GM18858 (cell line): ENCODE data around the gene CGREF1.
"Not testable (repeated sequence)": the region's sequence is repeated elsewhere in the genome, so short reads cannot be mapped to it uniquely, and the experiment has no call there.

Experiments used
- ATAC-seq: cut with Tn5 transposase; IDR thresholded peaks from one replicate; pipeline ENCODE4 v1.9.1; 2021; ENCODE audit not compliant: unreplicated experiment

CGREF1 gene

DNA sequence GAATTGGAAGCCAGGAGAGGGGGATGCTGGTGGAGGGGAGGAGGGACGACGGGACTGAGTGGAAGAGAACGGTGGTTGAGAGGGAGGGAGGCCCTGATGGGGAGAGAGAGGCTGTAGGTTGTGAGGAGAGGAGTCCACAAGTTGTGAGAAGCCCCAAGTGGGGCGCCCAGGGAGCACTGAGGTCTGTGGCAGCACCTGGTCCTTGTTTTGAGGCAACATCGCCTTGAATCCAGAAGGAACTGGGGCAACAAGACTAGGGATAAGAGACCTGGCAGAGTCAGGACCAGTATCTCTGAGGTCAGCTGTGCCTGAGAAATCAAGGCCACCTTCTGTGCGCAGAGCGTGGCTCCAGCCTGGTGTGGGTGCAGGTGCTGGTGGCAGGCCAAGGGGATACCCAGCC is 19.2 kb upstream of the CGREF1 start:
- no peak for ATAC-seq

DNA sequence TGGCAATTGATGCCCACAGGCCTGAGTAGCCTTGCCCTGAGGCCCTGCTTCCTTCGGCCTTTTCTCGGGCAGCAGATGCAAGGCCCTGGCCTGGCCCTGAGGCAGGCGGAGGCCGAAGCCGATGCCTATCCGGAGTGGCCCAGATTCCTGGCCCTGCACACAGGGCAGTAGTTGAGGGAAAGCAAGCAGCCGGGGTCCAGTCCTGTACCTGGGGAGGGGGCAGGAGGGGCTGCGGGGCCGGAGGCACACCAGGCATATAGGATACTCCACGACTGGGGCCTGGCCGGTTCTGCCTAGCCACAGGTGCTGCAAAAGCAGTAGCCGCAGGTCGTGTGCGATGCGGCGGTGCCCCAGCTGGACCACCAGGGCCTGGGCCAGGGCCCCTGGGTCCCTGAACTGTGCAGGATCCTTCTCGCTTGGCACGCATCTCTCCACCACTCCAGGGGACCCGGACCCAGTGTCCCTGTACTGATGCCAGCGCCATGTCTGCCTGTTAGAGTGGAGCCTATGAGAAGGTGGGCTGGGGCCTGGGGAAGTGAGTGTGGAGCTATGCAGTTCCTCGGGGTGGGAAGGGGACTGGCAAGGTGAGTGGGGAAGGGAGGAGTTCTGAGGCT is 18.5 kb upstream of the CGREF1 start:
- no peak for ATAC-seq

DNA sequence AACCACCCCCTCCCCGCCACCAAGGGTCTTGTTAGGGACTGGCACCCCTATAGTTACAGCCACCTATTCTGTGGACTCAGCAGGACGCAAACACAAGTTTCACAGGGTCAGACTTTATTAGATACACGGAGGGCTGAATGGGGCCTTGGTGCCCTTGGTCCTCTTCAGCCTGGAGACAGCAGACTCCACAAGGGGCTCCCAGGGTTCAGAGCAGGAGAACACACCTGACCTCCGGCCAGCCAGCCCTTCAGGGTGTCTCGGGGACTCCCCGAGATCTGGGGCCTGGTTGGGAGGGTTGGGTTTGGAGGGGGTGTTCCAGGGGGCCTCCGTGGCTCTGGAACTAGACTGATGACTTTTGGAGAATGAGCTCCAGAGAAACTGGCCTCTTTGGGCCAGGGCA is 17.8 kb upstream of the CGREF1 start:
- ATAC-seq: no peak

DNA sequence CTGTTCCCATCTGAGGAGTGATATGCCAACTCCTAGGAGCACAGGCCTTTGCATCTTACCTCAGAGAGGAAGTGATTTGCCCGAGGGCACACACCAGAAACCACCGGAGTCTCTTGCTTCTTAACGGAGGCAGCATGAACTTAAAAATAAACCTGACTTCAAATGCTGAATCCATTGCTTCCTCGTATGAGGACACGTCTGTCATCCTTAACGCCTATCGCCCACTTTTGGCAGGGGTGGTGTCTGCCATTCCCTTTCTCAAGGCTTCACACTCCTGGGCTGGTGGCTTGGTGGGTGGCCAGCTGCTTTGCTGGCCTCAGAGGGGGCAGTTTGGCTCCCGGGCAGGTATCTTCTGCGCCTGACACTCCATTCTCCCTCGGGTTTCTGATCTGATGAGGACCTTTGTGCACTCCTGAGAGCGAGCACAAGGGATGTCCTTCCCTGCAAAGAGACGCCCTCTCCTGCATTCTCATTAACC is 16.6 kb upstream of the CGREF1 start:
- no peak for ATAC-seq

DNA sequence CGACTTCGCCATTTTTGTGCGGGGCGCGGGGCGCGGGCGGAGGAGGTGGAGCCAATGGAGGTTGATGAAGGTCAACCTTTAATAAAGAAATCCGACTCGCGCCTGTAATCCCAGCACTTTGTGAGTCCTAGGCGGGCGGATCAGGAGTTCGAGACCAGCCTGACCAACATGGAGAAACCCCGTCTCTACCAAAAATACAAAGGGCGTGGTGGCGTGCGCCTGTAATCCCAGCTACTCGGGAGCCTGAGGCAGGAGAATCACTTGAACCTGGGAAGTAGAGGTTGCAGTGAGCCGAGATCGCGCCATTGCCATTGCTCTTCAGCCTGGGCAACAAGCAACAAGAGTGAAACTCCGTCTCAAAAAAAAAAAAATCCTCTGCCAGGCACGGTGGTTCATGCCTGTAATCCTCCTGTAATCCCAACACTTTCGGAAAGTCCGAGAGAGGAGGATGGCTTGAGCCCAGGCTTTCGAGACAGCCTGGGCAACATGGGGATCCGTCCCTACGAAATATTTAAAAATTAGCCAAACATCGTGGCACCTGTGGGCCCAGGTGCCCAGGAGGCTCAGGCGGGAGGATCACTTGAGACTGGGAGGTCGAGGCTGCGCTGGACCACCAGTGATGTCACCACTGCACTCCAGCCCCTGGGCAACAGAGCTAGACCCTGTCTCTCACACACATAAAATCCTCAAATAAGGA is 16.0 kb upstream of the CGREF1 start:
- no peak for ATAC-seq

DNA sequence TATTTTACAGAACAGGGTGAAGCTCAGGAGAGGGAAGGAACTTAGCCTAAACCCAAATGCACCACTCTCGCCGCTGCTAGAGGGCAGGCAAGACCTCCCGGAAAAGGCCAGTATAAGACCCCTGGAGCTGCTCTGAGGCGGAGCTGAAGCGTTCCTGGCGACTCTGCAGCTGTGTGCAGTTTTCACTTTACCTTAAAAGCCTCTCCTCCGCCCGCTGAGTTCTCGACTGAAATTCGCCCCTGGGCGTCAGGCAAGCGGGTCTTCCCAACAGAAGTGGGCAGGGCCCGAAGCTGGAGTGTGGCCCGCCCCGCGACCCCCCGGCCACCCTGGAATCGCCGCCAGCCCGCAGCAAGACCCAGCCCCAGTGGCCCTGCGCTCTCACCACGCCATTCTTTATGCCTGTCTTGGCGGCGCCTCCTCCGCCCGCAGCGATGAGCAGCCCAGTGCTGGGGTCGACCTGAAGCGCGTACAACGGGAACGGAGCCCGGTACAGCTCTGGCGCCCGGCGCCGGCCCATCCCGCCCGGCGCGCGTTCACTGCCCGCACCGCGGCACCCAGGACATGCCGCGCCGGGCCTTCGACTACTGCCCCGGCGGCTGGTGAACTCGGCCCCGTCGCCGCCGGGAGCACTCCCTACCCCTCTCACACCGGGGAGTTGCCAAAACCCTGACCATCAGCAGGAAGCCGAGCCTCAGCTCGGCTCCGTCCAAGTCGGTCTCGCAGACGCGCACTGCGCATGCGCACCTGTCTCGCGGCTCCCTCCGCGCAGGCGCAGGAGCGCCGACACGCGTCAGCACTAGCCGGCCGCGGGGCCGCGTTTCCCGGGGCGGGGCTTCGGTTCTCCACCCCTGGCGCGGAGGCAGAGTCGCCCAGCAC is 15.2 kb upstream of the CGREF1 start, which contains the start of gene PREB:
TSS of gene PREB (minus strand) at position 732 of the 876 bp plus-strand sequence. CDS start at position 517, 215 bp downstream.
- peak; percentile 72 for ATAC-seq

DNA sequence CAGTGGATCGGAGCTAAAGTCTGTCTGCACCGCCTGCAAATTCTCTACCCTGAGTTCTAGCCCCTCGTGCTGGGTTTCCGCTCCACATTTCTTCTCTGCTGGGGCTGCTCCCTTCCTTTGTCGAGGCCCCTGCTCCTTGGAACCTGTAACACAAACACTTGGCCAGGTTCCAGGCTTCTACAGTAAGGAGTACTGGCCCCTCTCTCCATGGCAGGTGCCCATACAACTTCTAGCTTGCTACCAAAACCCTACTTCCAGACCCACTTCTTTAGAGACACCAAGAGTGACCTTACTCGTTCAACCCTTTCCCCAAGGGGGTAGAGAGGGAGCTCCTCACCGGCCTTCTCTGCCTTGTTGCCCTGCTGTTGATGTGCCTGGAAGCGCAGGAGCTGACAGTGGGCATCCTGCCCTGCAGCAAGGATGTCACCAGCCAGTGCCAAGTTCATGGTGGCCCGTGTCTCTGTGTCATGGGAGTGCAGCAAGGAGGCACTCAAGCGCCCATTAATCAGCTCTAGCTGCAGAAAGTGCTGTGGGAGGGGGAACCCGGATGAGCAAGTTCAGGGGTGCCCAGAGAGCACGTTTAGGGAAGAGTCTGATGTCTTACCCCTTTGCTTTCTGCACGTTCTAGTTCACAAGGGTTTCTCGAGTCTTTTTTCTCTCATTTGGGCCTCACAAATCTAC is 14.4 kb upstream of the CGREF1 start:
- ATAC-seq: no peak

DNA sequence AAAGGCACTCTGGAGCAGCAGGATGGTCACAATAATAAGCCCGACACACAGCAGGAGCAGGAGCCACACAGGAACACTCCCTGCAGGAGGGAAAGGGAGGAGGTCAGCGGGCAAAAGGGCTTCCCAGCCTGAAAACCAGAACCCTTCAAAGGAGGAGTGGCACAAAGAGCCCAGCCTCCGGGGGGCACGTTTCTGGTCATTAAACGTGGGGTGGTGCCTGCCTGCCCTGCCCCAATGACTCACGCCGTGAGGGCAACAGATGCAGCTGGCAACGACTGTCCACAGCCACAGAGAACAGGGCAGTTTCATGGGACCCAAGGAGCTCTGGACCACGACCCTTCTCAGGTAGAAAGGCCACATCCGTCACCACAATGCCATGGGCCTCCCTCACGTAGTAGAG is 12.5 kb upstream of the CGREF1 start:
- no peak for ATAC-seq

DNA sequence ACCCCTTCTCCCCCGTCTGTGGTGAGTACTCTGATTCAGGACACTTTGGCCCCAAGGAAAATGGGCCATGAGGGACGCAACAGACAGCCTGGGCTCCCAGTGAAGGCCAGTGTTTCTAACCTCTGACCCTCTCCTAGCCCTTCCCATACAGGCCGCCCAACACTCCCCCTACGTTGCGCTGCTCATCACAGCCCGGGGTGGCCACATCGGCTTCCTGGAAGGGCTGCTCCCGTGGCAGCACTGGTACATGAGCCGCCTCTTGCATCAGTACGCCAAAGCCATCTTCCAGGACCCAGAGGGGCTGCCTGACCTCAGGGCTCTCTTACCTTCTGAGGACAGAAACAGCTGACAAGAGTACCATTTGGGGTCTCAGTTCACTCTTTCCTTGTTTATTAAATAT is 11.5 kb upstream of the CGREF1 start:
- ATAC-seq: no peak

DNA sequence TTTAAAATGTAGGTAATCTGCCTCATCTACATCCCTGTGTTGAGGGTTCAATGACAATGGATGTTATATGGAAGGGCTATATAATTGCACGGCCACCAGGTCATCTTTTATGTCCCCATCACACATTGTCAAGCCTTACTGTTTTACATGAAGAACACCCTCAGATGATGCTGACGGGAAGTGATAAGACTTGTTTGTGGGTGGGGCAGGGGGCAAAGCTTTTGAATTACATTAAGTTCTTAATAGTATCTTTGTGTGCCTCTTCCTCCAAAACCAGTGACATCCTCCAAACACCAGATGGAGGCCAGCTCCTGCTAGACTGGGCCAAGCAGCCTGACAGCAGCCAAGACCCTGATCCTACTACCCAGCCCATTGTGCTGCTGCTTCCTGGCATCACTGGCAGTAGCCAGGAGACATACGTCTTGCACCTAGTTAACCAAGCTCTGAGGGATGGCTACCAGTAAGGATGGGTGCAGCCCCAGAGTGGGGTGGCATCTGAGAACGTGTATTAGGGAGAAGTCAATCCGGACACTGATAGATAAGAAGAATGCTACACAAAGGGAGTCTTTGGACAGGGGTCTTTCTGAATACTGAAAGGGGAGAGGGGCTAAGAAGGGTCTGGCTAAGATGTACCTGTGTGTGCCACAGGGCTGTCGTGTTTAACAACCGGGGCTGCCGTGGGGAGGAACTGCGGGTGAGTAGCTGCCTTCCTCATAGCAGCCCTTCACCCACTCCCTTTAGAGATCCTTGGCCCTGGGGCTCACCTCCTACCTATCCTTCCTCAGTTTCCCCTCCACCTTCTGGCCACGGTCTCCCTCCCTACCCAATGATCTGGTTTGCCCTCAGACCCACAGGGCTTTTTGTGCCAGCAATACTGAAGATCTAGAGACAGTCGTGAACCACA is 10.0 kb upstream of the CGREF1 start:
- ATAC-seq: no peak

DNA sequence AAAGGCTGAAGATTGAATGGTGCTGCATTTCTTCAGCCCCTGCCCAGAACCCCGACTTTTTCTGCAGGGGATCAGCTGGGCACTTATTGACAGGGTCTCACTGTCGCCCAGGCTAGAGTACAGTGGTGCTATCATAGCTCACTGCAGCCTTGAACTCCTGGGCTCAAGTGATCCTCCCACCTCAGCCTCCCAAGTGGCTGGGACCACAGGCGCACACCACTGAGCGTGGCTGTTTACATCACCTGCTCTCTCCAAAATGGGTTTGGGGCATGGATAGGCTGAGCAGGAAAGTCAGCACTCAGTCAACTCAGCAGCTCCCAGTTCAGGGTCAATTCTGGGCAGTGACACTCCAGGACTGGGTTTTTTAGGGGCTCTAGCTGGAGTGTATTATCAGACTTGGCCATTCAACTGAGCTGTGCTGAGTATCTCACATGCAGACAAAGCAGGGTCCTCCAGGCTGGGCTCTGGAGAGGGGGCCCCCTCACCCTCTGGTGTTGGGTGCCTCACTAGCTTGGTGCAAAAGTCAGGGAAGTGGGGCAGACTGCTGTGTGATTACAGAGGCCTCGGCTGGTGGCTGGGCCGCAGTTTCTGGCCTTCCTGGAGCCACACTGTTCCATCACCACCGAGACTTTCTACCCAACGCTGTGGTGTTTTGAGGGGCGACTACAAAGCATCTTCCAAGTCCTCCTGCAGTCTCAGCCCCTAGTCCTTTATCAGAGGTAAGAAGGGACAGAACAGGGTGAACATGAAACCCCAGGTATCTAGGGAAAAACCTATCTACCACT is 9.1 kb upstream of the CGREF1 start:
- ATAC-seq: no peak

DNA sequence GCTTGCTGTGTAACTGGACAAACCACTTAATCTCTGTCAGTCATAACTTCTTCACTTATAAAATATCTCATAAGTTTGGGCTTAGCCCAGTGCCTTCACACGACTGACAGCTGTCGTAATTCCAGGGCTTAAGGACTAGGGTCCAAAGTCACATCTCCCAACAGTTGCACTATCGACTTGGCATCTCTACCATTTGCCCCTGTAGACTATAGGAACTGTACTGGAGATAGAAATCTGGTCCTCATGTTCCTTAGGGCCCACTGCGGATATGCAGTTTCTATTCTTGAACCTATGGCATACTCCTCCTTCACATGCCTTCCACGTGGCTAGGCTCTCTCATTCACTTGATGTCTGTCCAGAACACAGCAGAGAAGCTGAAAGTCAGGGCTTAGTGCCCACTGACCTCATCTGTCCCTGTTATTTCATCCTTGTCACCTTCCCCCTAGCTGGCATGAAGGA is 7.4 kb upstream of the CGREF1 start:
- ATAC-seq: no peak

DNA sequence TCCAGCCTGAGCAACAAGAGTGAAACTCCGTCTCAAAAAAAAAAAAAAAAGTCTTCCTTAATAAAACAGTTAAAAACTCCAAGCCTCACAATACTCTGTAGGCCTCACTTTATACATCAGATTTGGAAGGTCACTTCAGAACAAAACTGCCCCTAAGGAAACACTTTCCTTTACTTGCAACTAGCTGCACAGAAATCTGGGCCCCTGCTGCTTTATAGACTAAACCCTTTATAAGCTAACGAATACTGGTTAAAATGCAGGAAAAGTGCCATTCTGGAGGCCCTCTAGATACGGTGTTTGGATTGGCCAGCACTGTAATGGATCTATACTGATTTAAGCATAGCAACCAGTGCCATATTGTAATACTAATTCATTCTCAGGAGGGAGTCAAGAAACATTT is 6.2 kb upstream of the CGREF1 start:
- ATAC-seq: no peak

DNA sequence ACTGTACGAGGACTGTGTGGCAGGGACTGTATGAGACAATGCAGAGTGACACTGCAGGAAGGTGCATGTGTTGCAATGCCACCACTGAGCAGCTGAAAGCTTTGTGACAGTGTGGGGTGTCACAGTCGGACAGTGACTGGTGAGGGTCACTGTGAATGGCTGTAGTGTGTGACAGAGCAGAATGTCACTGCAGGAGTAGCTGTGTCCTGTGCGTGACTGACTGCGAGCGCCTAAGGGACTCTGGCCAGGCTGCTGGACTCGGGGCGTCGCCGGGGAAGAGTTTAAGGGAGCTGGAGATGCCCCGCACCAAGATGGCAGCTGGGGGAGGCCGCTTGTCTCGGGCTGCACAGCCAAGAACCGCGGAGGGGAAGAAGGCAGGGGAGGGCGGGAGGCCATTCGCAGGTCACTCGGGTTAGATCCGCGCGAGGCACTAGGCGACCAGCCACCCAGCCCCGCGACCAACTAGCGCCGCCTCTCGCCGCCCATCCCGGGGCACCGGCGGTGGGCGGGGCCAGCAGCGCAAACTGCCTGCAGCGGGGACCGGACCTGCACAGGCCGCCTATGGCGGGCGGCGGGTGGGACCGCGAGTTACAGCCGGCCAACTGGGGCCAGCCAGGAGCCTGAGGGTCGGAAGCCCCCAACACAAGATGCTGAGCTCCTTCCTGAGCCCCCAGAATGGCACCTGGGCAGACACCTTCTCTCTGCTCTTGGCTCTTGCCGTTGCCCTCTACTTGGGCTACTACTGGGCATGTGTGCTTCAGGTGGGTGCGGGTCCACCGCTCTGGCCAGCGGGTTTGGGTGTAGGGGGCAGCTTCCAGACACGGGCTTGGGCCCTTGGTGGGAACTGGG is 4.6 kb upstream of the CGREF1 start, which contains the start of gene ABHD1:
TSS of gene ABHD1 (plus strand) at position 514 of the 849 bp plus-strand sequence. CDS start at position 648, 134 bp downstream.
- no peak for ATAC-seq

DNA sequence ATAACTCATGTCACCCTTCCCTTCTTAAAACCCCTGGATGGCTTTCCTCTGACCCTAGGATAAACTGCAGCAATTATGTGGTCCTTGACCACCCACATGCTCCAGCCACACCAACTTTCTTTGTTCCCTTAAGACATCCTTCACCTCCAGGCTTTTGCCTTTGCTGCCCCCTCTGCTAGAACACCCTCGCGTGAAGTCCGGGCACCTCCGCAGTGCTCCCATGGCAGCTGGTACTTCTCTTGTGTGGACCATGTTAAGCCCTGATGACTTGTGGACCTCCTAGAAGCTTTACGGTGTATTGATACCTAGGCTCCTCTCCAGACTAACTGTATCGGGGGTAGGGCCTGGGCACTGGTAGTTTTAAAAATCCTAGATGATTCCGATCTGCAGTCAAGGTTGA is 3.9 kb upstream of the CGREF1 start:
- ATAC-seq: no peak

DNA sequence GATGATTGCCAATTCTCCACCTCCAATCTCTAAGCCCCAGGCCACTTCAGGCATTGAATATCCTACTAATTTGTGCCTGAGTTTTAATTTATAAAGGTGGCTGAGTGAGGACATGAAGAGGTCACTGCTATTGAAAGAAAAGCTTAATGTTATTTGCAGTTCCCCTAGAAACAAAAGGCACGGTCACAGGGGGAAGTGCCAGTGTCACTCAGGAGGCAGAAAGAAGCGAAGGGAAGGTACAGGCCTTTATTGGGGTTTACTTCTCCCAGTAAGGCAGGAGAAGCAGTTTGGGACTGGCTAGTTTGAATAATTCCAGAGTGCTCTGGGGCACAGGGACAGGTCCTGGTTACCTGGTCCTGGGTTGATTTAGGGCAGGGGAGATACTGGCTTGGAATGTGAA is 3.0 kb upstream of the CGREF1 start:
- no peak for ATAC-seq

DNA sequence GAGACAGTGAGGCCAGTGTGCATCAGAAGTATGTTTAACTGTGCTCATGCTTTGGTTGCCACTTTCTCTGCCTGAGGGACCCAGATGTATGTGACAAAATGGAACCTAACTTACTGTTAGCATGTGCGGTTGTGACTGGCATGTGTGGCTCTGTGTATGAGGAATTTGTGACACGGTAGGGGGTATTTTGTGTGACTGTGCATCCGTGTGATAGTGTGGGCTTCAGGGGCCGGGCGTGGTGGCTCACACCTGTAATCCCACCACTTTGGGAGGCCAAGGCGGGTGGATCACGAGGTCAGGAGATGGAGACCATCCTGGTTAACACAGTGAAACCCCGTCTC is 372 bp upstream of the CGREF1 start:
- ATAC-seq: not testable (repeated sequence)

DNA sequence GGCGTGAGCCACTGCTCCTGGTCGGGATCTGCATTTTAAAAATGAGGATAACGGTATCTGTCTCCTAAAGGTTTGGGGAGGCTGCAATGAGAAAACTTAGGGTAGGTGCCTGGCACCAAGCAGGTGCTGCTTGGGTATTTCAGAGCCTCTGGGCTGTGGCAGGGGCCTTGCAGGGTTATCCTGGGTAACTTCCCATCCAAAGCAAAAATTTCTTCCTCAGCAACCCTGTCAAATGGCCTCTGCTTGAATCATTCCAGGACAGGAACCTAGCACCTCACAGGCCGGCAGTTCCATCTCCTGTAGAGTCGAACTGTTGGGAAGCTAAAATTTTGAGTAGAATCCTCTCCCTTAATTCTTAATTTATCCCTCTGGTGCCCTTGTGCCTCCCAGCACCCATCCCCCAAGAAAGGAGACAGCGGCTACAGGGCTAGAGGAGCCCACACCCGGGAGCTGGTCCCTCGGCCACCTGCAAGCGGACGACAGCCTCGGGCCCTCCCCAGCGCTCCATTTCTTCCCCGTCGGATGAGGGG is 868 bp downstream of the CGREF1 start:
- no peak for ATAC-seq
